H1 (cell line): ENCODE data around the gene CDC42SE2.

Experiments used
- CHD2 ChIP-seq: IDR thresholded peaks from 2 replicates; pipeline ENCODE4 v1.6.1; 2012; ENCODE audit warnings: low read length, improper control_type of control experiment
- CTCF ChIP-seq, 3 experiments: IDR thresholded peaks; 1 replicate in 2 of 3; 2 replicates in 1 of 3; pipeline versions ENCODE4 v1.5.1 to v1.6.1; 2011; ENCODE audit warnings: low read length in 3 of 3, mild to moderate bottlenecking in 3 of 3, inconsistent platforms in 2 of 3, low read depth in 1 of 3, moderate library complexity in 1 of 3; ENCODE audit not compliant: insufficient read depth in 1 of 3; ENCODE audit errors: control extremely low read depth in 1 of 3
- EGR1 ChIP-seq: IDR thresholded peaks from 2 replicates; pipeline ENCODE4 v1.6.1; 2011; ENCODE audit warnings: low read depth, low read length, borderline replicate concordance
- EP300 ChIP-seq, 2 experiments: IDR thresholded peaks; 1 replicate in 1 of 2; 2 replicates in 1 of 2; pipeline ENCODE4 v1.6.1; 2011 to 2012; ENCODE audit warnings: low read depth in 2 of 2, low read length in 2 of 2, mild to moderate bottlenecking in 2 of 2, borderline replicate concordance in 1 of 2, inconsistent platforms in 1 of 2, moderate library complexity in 1 of 2
- EZH2 ChIP-seq: fragments of 200-600 bp; sonication (generic); IDR thresholded peaks from 2 replicates; pipeline ENCODE4 v1.7.1; 2012; ENCODE audit warnings: low read depth, mild to moderate bottlenecking, moderate library complexity, low read length, inconsistent platforms; ENCODE audit not compliant: severe bottlenecking
- POLR2A ChIP-seq, 2 experiments: IDR thresholded peaks; 1 replicate in 1 of 2; 2 replicates in 1 of 2; pipeline ENCODE4 v1.6.1; 2011; ENCODE audit warnings: low read depth in 2 of 2, low read length in 2 of 2, mild to moderate bottlenecking in 2 of 2; ENCODE audit errors: control extremely low read depth in 1 of 2
- RFX5 ChIP-seq: IDR thresholded peaks from 2 replicates; pipeline ENCODE4 v1.6.1; 2011; ENCODE audit warnings: low read depth, low read length, improper control_type of control experiment, borderline replicate concordance
- SIN3A ChIP-seq, 2 experiments: IDR thresholded peaks in 1 of 2; conservative IDR thresholded peaks in 1 of 2; 2 replicates each; pipeline ENCODE4 v1.6.1; 2011 to 2012; ENCODE audit warnings: low read length in 2 of 2, improper control_type of control experiment in 1 of 2, low read depth in 1 of 2, mild to moderate bottlenecking in 1 of 2
- SRF ChIP-seq: IDR thresholded peaks from 2 replicates; pipeline ENCODE4 v1.6.1; 2011; ENCODE audit warnings: mild to moderate bottlenecking, low read depth, low read length, moderate library complexity
- TAF1 ChIP-seq: IDR thresholded peaks from 2 replicates; pipeline ENCODE4 v1.6.1; 2011; ENCODE audit warnings: mild to moderate bottlenecking, low read depth, low read length

GRCh38 chr5:131394128-131394527 lies 130.3 kb downstream of the CDC42SE2 start:
- no peak for TF ChIP-seq SIN3A (conservative IDR thresholded peaks at IDR 0.05 in 1 of 2, IDR thresholded peaks at IDR 0.05 in 1 of 2; ENCODE audit: low read depth in 1 of 2, low read length in 2 of 2)
- TF ChIP-seq CTCF (IDR thresholded peaks at IDR 0.05; ENCODE audit: control extremely low read depth in 1 of 3, insufficient read depth in 1 of 3, low read depth in 1 of 3, low read length in 3 of 3) = no peak
- no peak for TF ChIP-seq EZH2
- no peak for TF ChIP-seq CHD2
- no peak for TF ChIP-seq SRF
- no peak for TF ChIP-seq POLR2A (IDR thresholded peaks at IDR 0.05; ENCODE audit: control extremely low read depth in 1 of 2, low read depth in 2 of 2, low read length in 2 of 2)
- TF ChIP-seq EP300 (IDR thresholded peaks at IDR 0.05; ENCODE audit: borderline replicate concordance in 1 of 2, low read depth in 2 of 2, low read length in 2 of 2) = no peak
- TF ChIP-seq TAF1 = no peak
- no peak for TF ChIP-seq RFX5
- no peak for TF ChIP-seq EGR1
